HPDE6-E6E7 (cell line): ENCODE measurements around the gene KCND3.
"Not testable (repeated sequence)": the region's sequence is repeated elsewhere in the genome, so short reads cannot be mapped to it uniquely, and the experiment has no call there.

Experiments
- DNase-seq: peaks from one replicate; pipeline ENCODE4 v3.0.0; 2011; ENCODE audit warnings: missing footprints; ENCODE audit errors: extremely low spot score

The KCND3 gene

GRCh38 chr1:111814305-111814628 is 175.2 kb downstream of the KCND3 start:
- DNase-seq: no peak

GRCh38 chr1:111813440-111814304 is 175.8 kb downstream of the KCND3 start:
- no peak for DNase-seq

- DNase-seq: no peak
These were observed 177.2 kb downstream of the KCND3 start for GRCh38 chr1:111812306-111812705.

GRCh38 chr1:111811891-111812290 is 177.6 kb downstream of the KCND3 start:
- DNase-seq: no peak

GRCh38 chr1:111805251-111805650 is 184.2 kb downstream of the KCND3 start:
- no peak for DNase-seq

GRCh38 chr1:111804776-111805175 is 184.7 kb downstream of the KCND3 start:
- no peak for DNase-seq

- DNase-seq: no peak
These were observed 185.5 kb downstream of the KCND3 start for GRCh38 chr1:111803951-111804350.

- DNase-seq: no peak
These were observed 186.5 kb downstream of the KCND3 start for GRCh38 chr1:111802984-111803383.

GRCh38 chr1:111802110-111802509 is 187.4 kb downstream of the KCND3 start:
- no peak for DNase-seq

GRCh38 chr1:111801071-111801850 is 188.2 kb downstream of the KCND3 start:
- no peak for DNase-seq

- DNase-seq: not testable (repeated sequence)
These were observed 189.7 kb downstream of the KCND3 start for GRCh38 chr1:111799722-111800121.

GRCh38 chr1:111798580-111798979 is 190.9 kb downstream of the KCND3 start:
- no peak for DNase-seq

GRCh38 chr1:111795401-111795800 is 194.1 kb downstream of the KCND3 start:
- DNase-seq: no peak

- no peak for DNase-seq
These were observed 195.5 kb downstream of the KCND3 start for GRCh38 chr1:111793923-111794322.

- no peak for DNase-seq
These were observed 197.2 kb downstream of the KCND3 start for GRCh38 chr1:111792249-111792648.

- DNase-seq: no peak
These were observed 197.7 kb downstream of the KCND3 start for GRCh38 chr1:111791776-111792175.

GRCh38 chr1:111789666-111790316 is 199.7 kb downstream of the KCND3 start:
- DNase-seq: no peak

GRCh38 chr1:111789142-111789541 is 200.3 kb downstream of the KCND3 start:
- DNase-seq: no peak

- no peak for DNase-seq
These were observed 202.7 kb downstream of the KCND3 start for GRCh38 chr1:111786669-111787207.

GRCh38 chr1:111784273-111784901 is 205.1 kb downstream of the KCND3 start:
- no peak for DNase-seq

GRCh38 chr1:111779546-111779945 is 209.9 kb downstream of the KCND3 start:
- DNase-seq: no peak

- DNase-seq: no peak
These were observed 210.9 kb downstream of the KCND3 start for GRCh38 chr1:111778541-111779051.
